ENCODE measurements around the gene RPRD2. TPM values are rescaled to one million over a fixed set of nuclear protein-coding genes. Genes with fewer than 3 reads are reported as not detected.

Gene RPRD2
- total and polyA plus RNA-seq, 2 experiments from 2014 or later = 24.1 to 34.8 TPM

DNA sequence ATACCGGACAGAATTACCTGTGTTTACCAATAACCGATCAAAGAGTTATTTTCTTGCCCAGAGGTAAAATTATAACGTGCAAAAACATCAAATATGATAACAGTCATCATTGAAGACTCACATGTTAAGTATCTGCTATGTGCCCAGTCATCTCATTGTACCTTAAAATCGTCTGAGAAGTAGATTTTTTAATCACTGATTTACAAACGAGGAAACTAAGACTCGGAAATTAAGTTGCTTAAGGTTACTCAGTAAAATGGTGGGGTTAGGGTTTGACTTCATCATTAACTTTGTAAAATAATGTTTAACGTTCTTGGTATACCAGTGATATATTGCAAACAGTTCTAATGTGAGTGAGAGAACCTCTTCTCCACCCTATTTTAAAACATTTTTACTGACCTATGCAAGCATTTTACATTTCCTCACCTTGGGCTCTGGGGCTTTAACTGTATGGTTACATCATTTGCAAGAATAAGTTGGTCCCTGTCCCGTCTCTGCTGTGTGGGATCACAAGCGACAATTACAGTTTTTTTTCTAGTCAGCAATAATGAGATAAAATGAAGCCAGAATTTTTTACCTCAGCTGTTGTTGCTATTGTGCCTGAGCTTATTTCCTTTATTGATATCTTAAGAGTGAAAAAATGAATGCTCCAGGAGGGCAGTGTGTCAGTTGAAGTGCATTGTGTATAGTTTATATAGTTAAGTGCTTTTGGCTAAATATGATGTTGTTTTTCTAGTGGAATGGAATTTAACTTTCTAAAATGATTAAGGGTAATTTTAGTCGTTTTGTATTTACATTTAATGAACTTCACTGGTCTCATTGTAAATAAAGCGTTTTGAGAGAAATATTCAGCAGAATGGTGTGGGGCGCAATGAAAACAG, 2.7 kb downstream of the RPRD2 start:
- Histone ChIP-seq H3K4me1 (ENCODE audit: low read depth) (peaks cover 10% of the 10 kb centered on the region), H3K4me3 (peak overlapping the region; percentile 95), H3K9me3 (ENCODE audit: low read depth) (no peaks in the 10 kb centered on the region), H3K36me3 (no peaks in the 10 kb centered on the region), H3K27ac (no peak overlapping the region), H3K27me3 (no peaks in the 10 kb centered on the region)
- DNase-seq (ENCODE audit: low read depth in 1 of 2, low spot score in 1 of 2) = peak in 1 of 2 donors; percentile 8
- TF ChIP-seq, protein P1, sequence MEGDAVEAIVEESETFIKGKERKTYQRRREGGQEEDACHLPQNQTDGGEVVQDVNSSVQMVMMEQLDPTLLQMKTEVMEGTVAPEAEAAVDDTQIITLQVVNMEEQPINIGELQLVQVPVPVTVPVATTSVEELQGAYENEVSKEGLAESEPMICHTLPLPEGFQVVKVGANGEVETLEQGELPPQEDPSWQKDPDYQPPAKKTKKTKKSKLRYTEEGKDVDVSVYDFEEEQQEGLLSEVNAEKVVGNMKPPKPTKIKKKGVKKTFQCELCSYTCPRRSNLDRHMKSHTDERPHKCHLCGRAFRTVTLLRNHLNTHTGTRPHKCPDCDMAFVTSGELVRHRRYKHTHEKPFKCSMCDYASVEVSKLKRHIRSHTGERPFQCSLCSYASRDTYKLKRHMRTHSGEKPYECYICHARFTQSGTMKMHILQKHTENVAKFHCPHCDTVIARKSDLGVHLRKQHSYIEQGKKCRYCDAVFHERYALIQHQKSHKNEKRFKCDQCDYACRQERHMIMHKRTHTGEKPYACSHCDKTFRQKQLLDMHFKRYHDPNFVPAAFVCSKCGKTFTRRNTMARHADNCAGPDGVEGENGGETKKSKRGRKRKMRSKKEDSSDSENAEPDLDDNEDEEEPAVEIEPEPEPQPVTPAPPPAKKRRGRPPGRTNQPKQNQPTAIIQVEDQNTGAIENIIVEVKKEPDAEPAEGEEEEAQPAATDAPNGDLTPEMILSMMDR (IDR thresholded peaks at IDR 0.05; ENCODE audit: low read depth, low read length) = no peak

DNA sequence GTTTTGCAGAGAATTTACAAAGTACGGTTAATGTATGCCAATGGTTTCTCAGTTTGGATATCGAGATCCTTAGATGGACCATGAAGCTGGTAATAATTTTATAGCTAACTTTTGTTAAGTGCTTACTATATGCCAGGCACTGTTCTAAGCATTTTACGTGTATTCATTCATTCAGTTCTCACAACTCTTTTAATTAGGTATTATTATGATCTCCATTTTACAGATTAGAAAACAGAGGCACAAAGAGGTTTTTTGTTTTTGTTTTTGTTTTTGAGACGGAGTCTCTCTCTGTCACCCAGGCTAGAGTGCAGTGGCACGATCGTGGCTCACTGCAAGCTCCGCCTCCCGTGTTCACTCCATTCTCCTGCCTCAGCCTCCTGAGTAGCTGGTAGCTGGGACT, 7.2 kb downstream of the RPRD2 start:
- DNase-seq (ENCODE audit: low read depth in 1 of 2, low spot score in 1 of 2) = no peak
- TF ChIP-seq, protein P1 (IDR thresholded peaks at IDR 0.05; ENCODE audit: low read depth, low read length) = no peak
- no peaks in the 10 kb centered on the region for H3K27me3 ChIP-seq

DNA sequence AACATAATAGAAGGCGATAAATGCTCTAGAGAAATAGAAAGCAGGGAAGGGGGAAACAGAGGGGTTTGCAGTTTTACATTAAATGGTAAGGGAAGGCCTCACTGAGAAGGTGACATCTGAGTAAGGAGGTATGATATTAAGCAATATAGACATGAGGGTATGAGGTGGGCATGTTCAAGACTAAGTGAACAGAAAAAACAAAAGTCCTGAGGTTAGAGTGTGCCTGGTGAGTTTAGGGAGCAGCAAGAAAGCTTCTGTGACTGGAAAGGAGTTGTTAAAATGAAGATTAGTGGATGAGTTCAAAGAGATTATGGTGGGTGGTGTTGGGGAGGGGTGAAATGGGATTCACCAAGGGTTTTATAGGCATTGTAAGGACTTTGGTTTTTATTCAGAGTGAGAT, 8.6 kb downstream of the RPRD2 start:
- no peak overlapping the region for H3K27ac ChIP-seq
- no peaks in the 10 kb centered on the region for H3K9me3 ChIP-seq (ENCODE audit: low read depth)
- H3K36me3 ChIP-seq = no peaks in the 10 kb centered on the region
- no peak overlapping the region for H3K4me3 ChIP-seq
- H3K27me3 ChIP-seq = no peaks in the 10 kb centered on the region
- H3K4me1 ChIP-seq (ENCODE audit: low read depth) = peaks cover 15% of the 10 kb centered on the region
- TF ChIP-seq, protein P1 (IDR thresholded peaks at IDR 0.05; ENCODE audit: low read depth, low read length) = no peak
- DNase-seq (ENCODE audit: low read depth in 1 of 2, low spot score in 1 of 2) = no peak

More for the DNA sequence above, 7.2 kb downstream of the RPRD2 start:
- peaks cover 15% of the 10 kb centered on the region for H3K4me1 ChIP-seq (ENCODE audit: low read depth)
- H3K27ac ChIP-seq = no peak overlapping the region
- no peaks in the 10 kb centered on the region for H3K36me3 ChIP-seq
- H3K9me3 ChIP-seq (ENCODE audit: low read depth) = no peaks in the 10 kb centered on the region
- no peak overlapping the region for H3K4me3 ChIP-seq

DNA sequence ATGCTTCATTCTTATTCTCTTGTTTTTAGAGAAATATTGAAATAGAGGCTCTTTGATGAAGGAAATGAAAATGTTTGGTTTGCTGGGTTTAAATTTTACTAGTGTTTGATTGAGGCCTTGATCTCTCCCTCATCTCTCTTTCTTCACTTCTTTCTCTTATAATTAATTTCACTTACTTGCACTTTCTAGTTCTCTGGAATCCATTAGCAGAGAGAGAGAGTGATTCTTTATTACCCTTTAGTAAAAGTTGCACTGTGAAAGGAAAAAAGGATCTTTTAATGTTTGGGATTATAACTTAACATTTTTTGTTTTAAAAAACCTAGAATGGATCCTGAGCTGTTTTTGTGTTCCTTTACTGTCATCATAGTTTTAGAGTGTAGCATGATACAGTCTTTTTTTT, 12.2 kb downstream of the RPRD2 start:
- TF ChIP-seq, protein P1 (IDR thresholded peaks at IDR 0.05; ENCODE audit: low read depth, low read length) = no peak
- Histone ChIP-seq H3K27ac (peak overlapping the region; percentile 22), H3K36me3 (no peaks in the 10 kb centered on the region), H3K27me3 (no peaks in the 10 kb centered on the region), H3K4me1 (ENCODE audit: low read depth) (peaks cover 7% of the 10 kb centered on the region), H3K9me3 (ENCODE audit: low read depth) (no peaks in the 10 kb centered on the region), H3K4me3 (no peak overlapping the region)
- DNase-seq (ENCODE audit: low read depth in 1 of 2, low spot score in 1 of 2) = no peak

DNA sequence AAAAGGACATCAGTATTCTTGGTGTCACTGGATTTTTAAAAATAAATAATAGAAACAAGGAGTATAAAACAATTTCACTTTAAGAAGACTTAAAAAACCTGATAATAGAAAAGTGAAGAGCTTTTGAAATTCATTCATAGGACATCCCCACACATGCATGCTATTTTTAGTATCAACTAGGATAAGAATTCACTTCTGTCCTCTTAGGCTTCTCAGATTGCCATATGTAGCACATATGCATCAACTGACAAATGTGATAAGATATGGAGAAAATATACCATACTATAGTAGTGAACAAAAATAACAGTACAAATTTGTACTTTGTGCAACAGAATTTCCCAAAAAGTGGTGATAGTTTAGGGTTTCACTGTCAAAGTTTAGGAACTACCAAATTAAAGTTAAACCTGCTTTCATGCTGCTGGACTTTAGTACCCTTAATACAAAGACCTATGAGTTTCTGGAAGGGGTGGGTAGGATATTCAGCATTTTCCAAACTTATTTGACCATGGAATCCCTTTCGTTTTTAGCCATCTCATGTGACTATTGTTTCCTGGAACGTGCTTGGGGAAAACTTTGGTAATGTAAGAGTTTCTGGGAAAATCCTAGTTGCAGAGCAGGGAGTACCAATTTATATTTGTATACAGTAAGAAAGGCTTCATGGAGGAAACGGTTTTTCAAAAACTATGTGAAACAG, 19.8 kb downstream of the RPRD2 start:
- Histone ChIP-seq H3K27ac (peak overlapping the region; percentile 77), H3K4me1 (ENCODE audit: low read depth) (peaks cover 22% of the 10 kb centered on the region), H3K9me3 (ENCODE audit: low read depth) (no peaks in the 10 kb centered on the region), H3K4me3 (no peak overlapping the region), H3K36me3 (no peaks in the 10 kb centered on the region), H3K27me3 (no peaks in the 10 kb centered on the region)
- DNase-seq (ENCODE audit: low read depth in 1 of 2, low spot score in 1 of 2) = no peak
- TF ChIP-seq, protein P1 (IDR thresholded peaks at IDR 0.05; ENCODE audit: low read depth, low read length) = no peak
